Neuron (in vitro differentiated cells): ENCODE measurements around the gene KRT23.

Experiments
- H2AFZ ChIP-seq: one replicate; pipeline ENCODE4 v1.6.1; 2013; ENCODE audit warnings: low read depth, mild to moderate bottlenecking, inconsistent platforms, low read length, moderate library complexity
- H3K27me3 ChIP-seq: one replicate; pipeline ENCODE4 v1.6.1; 2013; ENCODE audit warnings: low read length; ENCODE audit not compliant: insufficient read depth
- H3K36me3 ChIP-seq: one replicate; pipeline ENCODE4 v1.6.1; 2013; ENCODE audit warnings: low read length; ENCODE audit not compliant: insufficient read depth
- H3K4me1 ChIP-seq: one replicate; pipeline ENCODE4 v1.6.1; 2013; ENCODE audit warnings: low read length; ENCODE audit not compliant: insufficient read depth
- H3K4me3 ChIP-seq: 2 replicates; pipeline ENCODE4 v1.5.1; 2013; ENCODE audit warnings: mild to moderate bottlenecking, low read length, moderate library complexity
- H3K9me3 ChIP-seq: one replicate; pipeline ENCODE4 v1.6.1; 2013; ENCODE audit warnings: low read length

The KRT23 gene

GRCh38 chr17:40937384-40937819, at the start of gene KRT23:
Gene KRT23, minus strand, starts transcription at chr17:40937646. Its CDS starts 1,043 bp downstream, at chr17:40936603.
- Histone ChIP-seq H2AFZ (no peak within 1 kb of the TSS), H3K4me3 (no peak within 1 kb of the TSS), H3K36me3 (no peaks in the 10 kb centered on the region), H3K9me3 (no peaks in the 10 kb centered on the region), H3K4me1 (peaks cover 3% of the 10 kb centered on the region), H3K27me3 (peaks cover 5% of the 10 kb centered on the region)

GRCh38 chr17:40986920-40987319, 49.5 kb upstream of the KRT23 start:
- no peak overlapping the region for H3K4me3 ChIP-seq
- H2AFZ ChIP-seq = no peak overlapping the region
- H3K27me3 ChIP-seq = no peaks in the 10 kb centered on the region
- H3K4me1 ChIP-seq = no peaks in the 10 kb centered on the region
- H3K9me3 ChIP-seq = no peaks in the 10 kb centered on the region
- H3K36me3 ChIP-seq = no peaks in the 10 kb centered on the region

- H3K9me3 ChIP-seq = no peaks in the 10 kb centered on the region
These were observed 46.8 kb upstream of the KRT23 start, which contains the start of gene KRT40 for GRCh38 chr17:40984226-40984625. Gene KRT40, minus strand, starts transcription at chr17:40984326. Its CDS starts 53 bp downstream, at chr17:40984273.

GRCh38 chr17:40981115-40981514, 43.7 kb upstream of the KRT23 start:
- Histone ChIP-seq H3K27me3 (no peaks in the 10 kb centered on the region), H2AFZ (no peak overlapping the region), H3K9me3 (no peaks in the 10 kb centered on the region), H3K36me3 (no peaks in the 10 kb centered on the region), H3K4me3 (no peak overlapping the region), H3K4me1 (no peaks in the 10 kb centered on the region)

More at GRCh38 chr17:40984226-40984625, 46.8 kb upstream of the KRT23 start, which contains the start of gene KRT40:
- no peak within 1 kb of the TSS for H3K4me3 ChIP-seq
- H3K27me3 ChIP-seq = no peaks in the 10 kb centered on the region
- H2AFZ ChIP-seq = no peak within 1 kb of the TSS
- no peaks in the 10 kb centered on the region for H3K4me1 ChIP-seq
- no peaks in the 10 kb centered on the region for H3K36me3 ChIP-seq

GRCh38 chr17:40980596-40980995, 43.1 kb upstream of the KRT23 start:
- Histone ChIP-seq H3K36me3 (no peaks in the 10 kb centered on the region), H3K4me1 (no peaks in the 10 kb centered on the region), H3K4me3 (no peak overlapping the region), H3K9me3 (no peaks in the 10 kb centered on the region), H3K27me3 (no peaks in the 10 kb centered on the region), H2AFZ (no peak overlapping the region)

GRCh38 chr17:40980117-40980516, 42.7 kb upstream of the KRT23 start:
- Histone ChIP-seq H2AFZ (no peak overlapping the region), H3K36me3 (no peaks in the 10 kb centered on the region), H3K4me1 (no peaks in the 10 kb centered on the region), H3K4me3 (no peak overlapping the region), H3K9me3 (no peaks in the 10 kb centered on the region), H3K27me3 (no peaks in the 10 kb centered on the region)

- Histone ChIP-seq H3K36me3 (no peaks in the 10 kb centered on the region), H3K9me3 (no peaks in the 10 kb centered on the region), H2AFZ (no peak overlapping the region), H3K4me3 (no peak overlapping the region), H3K4me1 (no peaks in the 10 kb centered on the region), H3K27me3 (no peaks in the 10 kb centered on the region)
These were observed 41.2 kb upstream of the KRT23 start for GRCh38 chr17:40978575-40979151.

- no peaks in the 10 kb centered on the region for H3K36me3 ChIP-seq
- no peak overlapping the region for H3K4me3 ChIP-seq
- H3K4me1 ChIP-seq = no peaks in the 10 kb centered on the region
- no peaks in the 10 kb centered on the region for H3K9me3 ChIP-seq
- no peaks in the 10 kb centered on the region for H3K27me3 ChIP-seq
- H2AFZ ChIP-seq = no peak overlapping the region
These were observed 38.1 kb upstream of the KRT23 start for GRCh38 chr17:40975516-40975915.

- Histone ChIP-seq H2AFZ (no peak overlapping the region), H3K9me3 (no peaks in the 10 kb centered on the region), H3K27me3 (no peaks in the 10 kb centered on the region), H3K36me3 (no peaks in the 10 kb centered on the region), H3K4me3 (no peak overlapping the region), H3K4me1 (no peaks in the 10 kb centered on the region)
These were observed 36.9 kb upstream of the KRT23 start for GRCh38 chr17:40974366-40974765.

GRCh38 chr17:40967582-40967981, 30.1 kb upstream of the KRT23 start:
- Histone ChIP-seq H2AFZ (no peak overlapping the region), H3K4me1 (no peaks in the 10 kb centered on the region), H3K27me3 (no peaks in the 10 kb centered on the region), H3K4me3 (no peak overlapping the region), H3K9me3 (no peaks in the 10 kb centered on the region), H3K36me3 (no peaks in the 10 kb centered on the region)

- no peaks in the 10 kb centered on the region for H3K27me3 ChIP-seq
- no peaks in the 10 kb centered on the region for H3K9me3 ChIP-seq
- H3K36me3 ChIP-seq = no peaks in the 10 kb centered on the region
- H2AFZ ChIP-seq = no peak within 1 kb of the TSS
- no peak within 1 kb of the TSS for H3K4me3 ChIP-seq
- H3K4me1 ChIP-seq = no peaks in the 10 kb centered on the region
These were observed 29.4 kb upstream of the KRT23 start, which contains the start of gene KRT39 for GRCh38 chr17:40966848-40967247. Gene KRT39, minus strand, starts transcription at chr17:40966948. Its CDS starts 92 bp downstream, at chr17:40966856.

GRCh38 chr17:40963838-40964237, 26.4 kb upstream of the KRT23 start:
- Histone ChIP-seq H3K27me3 (peaks cover 2% of the 10 kb centered on the region), H3K4me3 (no peak overlapping the region), H3K36me3 (no peaks in the 10 kb centered on the region), H2AFZ (no peak overlapping the region), H3K9me3 (no peaks in the 10 kb centered on the region), H3K4me1 (no peaks in the 10 kb centered on the region)

GRCh38 chr17:40962059-40962561, 24.7 kb upstream of the KRT23 start:
- Histone ChIP-seq H3K9me3 (no peaks in the 10 kb centered on the region), H3K4me1 (no peaks in the 10 kb centered on the region), H2AFZ (no peak overlapping the region), H3K4me3 (no peak overlapping the region), H3K36me3 (no peaks in the 10 kb centered on the region), H3K27me3 (peaks cover 2% of the 10 kb centered on the region)

GRCh38 chr17:40961591-40961990, 24.1 kb upstream of the KRT23 start:
- no peak overlapping the region for H2AFZ ChIP-seq
- H3K9me3 ChIP-seq = no peaks in the 10 kb centered on the region
- H3K27me3 ChIP-seq = peaks cover 4% of the 10 kb centered on the region
- no peaks in the 10 kb centered on the region for H3K4me1 ChIP-seq
- H3K4me3 ChIP-seq = no peak overlapping the region
- no peaks in the 10 kb centered on the region for H3K36me3 ChIP-seq
